ENCODE data around the gene CALHM3. TPM values are rescaled to one million over a fixed set of nuclear protein-coding genes. Genes with fewer than 3 reads are reported as not detected.

The CALHM3 gene
- total and polyA plus RNA-seq, 2 of the 13 experiments (the other 11 are each of a cell fraction or from before 2014, with no cell fraction given), result not detected

DNA sequence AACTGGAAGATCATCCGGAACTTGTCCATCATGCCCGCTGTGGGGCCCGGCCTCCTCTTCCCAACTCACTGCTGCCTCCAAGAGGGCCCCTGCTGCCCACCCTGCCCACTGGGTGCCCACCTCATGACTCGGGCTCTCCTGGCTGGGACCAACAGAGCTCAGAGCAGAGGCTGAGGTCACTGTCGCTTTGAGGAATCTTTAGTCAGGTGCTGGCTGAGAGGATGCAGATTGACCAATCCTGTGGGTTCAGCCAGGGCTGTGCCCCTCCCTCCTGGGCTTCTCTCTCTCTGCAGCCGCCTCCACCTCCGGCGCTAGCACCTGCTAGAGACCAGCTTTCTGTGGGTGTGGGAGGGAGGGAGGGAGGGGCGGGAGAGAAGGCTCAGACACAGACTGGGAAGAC is 20.3 kb downstream of the CALHM3 start, which contains the start of gene CALHM1:
Gene CALHM1, minus strand, starts transcription at position 181 of the 400 bp plus-strand sequence. Its CDS starts 149 bp downstream, at position 32.
- Histone ChIP-seq H3K79me2 (ENCODE audit: insufficient read depth, low read length) (no peaks in the 10 kb centered on the region), H3K4me1 (ENCODE audit: insufficient read depth, low read length) (peaks cover 20% of the 10 kb centered on the region), H3K9me3 (ENCODE audit: low read length) (no peaks in the 10 kb centered on the region), H4K20me1 (ENCODE audit: insufficient read depth, low read length) (no peaks in the 10 kb centered on the region), H3K9ac (ENCODE audit: insufficient read depth, low read depth, low read length) (no peak within 1 kb of the TSS), H3K27ac (ENCODE audit: extremely low read length, insufficient read depth, low read length) (no peak within 1 kb of the TSS), H3K36me3 (replicated peaks in 1 of 2; ENCODE audit: control insufficient read depth in 1 of 2, insufficient read depth in 2 of 2, low read length in 2 of 2) (no peaks in the 10 kb centered on the region), H3K27me3 (ENCODE audit: control insufficient read depth in 1 of 2, insufficient read depth in 2 of 2, low read length in 2 of 2) (peaks cover 1 to 18% of the 10 kb centered on the region in 2 experiments; a peak in 3 of 5 replicates), H3K4me2 (ENCODE audit: low read depth, low read length) (no peak within 1 kb of the TSS), H2AFZ (ENCODE audit: low read length) (no peak within 1 kb of the TSS), H3K4me3 (replicated peaks in 1 of 3; ENCODE audit: insufficient read depth in 1 of 3, low read depth in 2 of 3, low read length in 3 of 3) (no peak within 1 kb of the TSS)
- DNase-seq (ENCODE audit: low spot score) (no peak), ATAC-seq (peak; percentile 55), FAIRE-seq (no peak)
- in situ Hi-C loops (cut with HindIII; ENCODE audit: extremely low pct_ligation_motif_present, low pct_unique_long_range_greater_than_20kb), result no loop called here
- no TSS peak for BruUV-seq (replicated peaks)
- ChIA-PET POLR2A (no interaction called here), CTCF (ENCODE audit: low intra/inter-chr PET ratio, low total read pairs) (no interaction called here)
- intact Hi-C loops (cut with micrococcal nuclease; ENCODE audit: unreplicated experiment), result no loop called here
- WGBS (ENCODE audit: low lambda C conversion rate), result 4% methylated on average over 4 of the region's 9 CpGs
- TF ChIP-seq MEF2D (CRISPR knock-in tag; IDR thresholded peaks at IDR 0.05) (no peak), RORA (CRISPR knock-in tag; IDR thresholded peaks at IDR 0.05) (no peak), NCOA1 (CRISPR knock-in tag; IDR thresholded peaks at IDR 0.05) (no peak), ADNP (CRISPR knock-in tag; IDR thresholded peaks at IDR 0.05) (no peak), FOXM1 (CRISPR knock-in tag; IDR thresholded peaks at IDR 0.05) (no peak), SOX5 (CRISPR knock-in tag; IDR thresholded peaks at IDR 0.05; ENCODE audit: borderline replicate concordance) (no peak), XRCC5 (optimal IDR thresholded peaks at IDR 0.05; ENCODE audit: low read length) (no peak), NCOA2 (CRISPR knock-in tag; IDR thresholded peaks at IDR 0.05) (no peak), ZNF180 (CRISPR knock-in tag; IDR thresholded peaks at IDR 0.05; ENCODE audit: borderline replicate concordance, low read depth) (no peak)
- TF ChIP-seq, protein P1, sequence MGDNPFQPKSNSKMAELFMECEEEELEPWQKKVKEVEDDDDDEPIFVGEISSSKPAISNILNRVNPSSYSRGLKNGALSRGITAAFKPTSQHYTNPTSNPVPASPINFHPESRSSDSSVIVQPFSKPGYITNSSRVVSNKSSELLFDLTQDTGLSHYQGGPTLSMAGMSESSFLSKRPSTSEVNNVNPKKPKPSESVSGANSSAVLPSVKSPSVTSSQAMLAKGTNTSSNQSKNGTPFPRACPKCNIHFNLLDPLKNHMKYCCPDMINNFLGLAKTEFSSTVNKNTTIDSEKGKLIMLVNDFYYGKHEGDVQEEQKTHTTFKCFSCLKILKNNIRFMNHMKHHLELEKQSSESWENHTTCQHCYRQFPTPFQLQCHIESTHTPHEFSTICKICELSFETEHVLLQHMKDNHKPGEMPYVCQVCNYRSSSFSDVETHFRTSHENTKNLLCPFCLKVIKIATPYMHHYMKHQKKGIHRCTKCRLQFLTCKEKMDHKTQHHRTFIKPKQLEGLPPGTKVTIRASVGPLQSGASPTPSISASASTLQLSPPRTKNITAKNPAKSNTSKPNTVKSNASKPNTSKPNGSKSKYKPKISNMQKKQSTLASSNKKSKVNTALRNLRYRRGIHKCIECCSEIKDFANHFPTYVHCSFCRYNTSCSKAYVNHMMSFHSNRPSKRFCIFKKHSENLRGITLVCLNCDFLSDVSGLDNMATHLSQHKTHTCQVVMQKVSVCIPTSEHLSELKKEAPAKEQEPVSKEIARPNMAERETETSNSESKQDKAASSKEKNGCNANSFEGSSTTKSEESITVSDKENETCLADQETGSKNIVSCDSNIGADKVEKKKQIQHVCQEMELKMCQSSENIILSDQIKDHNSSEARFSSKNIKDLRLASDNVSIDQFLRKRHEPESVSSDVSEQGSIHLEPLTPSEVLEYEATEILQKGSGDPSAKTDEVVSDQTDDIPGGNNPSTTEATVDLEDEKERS (CRISPR knock-in tag; IDR thresholded peaks at IDR 0.05), result no peak
- TF ChIP-seq, protein P2, sequence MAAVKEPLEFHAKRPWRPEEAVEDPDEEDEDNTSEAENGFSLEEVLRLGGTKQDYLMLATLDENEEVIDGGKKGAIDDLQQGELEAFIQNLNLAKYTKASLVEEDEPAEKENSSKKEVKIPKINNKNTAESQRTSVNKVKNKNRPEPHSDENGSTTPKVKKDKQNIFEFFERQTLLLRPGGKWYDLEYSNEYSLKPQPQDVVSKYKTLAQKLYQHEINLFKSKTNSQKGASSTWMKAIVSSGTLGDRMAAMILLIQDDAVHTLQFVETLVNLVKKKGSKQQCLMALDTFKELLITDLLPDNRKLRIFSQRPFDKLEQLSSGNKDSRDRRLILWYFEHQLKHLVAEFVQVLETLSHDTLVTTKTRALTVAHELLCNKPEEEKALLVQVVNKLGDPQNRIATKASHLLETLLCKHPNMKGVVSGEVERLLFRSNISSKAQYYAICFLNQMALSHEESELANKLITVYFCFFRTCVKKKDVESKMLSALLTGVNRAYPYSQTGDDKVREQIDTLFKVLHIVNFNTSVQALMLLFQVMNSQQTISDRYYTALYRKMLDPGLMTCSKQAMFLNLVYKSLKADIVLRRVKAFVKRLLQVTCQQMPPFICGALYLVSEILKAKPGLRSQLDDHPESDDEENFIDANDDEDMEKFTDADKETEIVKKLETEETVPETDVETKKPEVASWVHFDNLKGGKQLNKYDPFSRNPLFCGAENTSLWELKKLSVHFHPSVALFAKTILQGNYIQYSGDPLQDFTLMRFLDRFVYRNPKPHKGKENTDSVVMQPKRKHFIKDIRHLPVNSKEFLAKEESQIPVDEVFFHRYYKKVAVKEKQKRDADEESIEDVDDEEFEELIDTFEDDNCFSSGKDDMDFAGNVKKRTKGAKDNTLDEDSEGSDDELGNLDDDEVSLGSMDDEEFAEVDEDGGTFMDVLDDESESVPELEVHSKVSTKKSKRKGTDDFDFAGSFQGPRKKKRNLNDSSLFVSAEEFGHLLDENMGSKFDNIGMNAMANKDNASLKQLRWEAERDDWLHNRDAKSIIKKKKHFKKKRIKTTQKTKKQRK (IDR thresholded peaks at IDR 0.05; ENCODE audit: low read length), result no peak
- TF ChIP-seq, protein P3, sequence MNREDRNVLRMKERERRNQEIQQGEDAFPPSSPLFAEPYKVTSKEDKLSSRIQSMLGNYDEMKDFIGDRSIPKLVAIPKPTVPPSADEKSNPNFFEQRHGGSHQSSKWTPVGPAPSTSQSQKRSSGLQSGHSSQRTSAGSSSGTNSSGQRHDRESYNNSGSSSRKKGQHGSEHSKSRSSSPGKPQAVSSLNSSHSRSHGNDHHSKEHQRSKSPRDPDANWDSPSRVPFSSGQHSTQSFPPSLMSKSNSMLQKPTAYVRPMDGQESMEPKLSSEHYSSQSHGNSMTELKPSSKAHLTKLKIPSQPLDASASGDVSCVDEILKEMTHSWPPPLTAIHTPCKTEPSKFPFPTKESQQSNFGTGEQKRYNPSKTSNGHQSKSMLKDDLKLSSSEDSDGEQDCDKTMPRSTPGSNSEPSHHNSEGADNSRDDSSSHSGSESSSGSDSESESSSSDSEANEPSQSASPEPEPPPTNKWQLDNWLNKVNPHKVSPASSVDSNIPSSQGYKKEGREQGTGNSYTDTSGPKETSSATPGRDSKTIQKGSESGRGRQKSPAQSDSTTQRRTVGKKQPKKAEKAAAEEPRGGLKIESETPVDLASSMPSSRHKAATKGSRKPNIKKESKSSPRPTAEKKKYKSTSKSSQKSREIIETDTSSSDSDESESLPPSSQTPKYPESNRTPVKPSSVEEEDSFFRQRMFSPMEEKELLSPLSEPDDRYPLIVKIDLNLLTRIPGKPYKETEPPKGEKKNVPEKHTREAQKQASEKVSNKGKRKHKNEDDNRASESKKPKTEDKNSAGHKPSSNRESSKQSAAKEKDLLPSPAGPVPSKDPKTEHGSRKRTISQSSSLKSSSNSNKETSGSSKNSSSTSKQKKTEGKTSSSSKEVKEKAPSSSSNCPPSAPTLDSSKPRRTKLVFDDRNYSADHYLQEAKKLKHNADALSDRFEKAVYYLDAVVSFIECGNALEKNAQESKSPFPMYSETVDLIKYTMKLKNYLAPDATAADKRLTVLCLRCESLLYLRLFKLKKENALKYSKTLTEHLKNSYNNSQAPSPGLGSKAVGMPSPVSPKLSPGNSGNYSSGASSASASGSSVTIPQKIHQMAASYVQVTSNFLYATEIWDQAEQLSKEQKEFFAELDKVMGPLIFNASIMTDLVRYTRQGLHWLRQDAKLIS (CRISPR knock-in tag; IDR thresholded peaks at IDR 0.05), result no peak
- TF ChIP-seq, protein P4, sequence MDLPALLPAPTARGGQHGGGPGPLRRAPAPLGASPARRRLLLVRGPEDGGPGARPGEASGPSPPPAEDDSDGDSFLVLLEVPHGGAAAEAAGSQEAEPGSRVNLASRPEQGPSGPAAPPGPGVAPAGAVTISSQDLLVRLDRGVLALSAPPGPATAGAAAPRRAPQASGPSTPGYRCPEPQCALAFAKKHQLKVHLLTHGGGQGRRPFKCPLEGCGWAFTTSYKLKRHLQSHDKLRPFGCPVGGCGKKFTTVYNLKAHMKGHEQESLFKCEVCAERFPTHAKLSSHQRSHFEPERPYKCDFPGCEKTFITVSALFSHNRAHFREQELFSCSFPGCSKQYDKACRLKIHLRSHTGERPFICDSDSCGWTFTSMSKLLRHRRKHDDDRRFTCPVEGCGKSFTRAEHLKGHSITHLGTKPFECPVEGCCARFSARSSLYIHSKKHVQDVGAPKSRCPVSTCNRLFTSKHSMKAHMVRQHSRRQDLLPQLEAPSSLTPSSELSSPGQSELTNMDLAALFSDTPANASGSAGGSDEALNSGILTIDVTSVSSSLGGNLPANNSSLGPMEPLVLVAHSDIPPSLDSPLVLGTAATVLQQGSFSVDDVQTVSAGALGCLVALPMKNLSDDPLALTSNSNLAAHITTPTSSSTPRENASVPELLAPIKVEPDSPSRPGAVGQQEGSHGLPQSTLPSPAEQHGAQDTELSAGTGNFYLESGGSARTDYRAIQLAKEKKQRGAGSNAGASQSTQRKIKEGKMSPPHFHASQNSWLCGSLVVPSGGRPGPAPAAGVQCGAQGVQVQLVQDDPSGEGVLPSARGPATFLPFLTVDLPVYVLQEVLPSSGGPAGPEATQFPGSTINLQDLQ (CRISPR knock-in tag; IDR thresholded peaks at IDR 0.05), result no peak
